SK-N-SH (cell line): ENCODE measurements around the gene SDE2. TPM values are rescaled to one million over a fixed set of nuclear protein-coding genes. Genes with fewer than 3 reads are reported as not detected.
"Not testable (repeated sequence)": the region's sequence is repeated elsewhere in the genome, so short reads cannot be mapped to it uniquely, and the experiment has no call there.

ENCODE experiments used
- CTCF ChIA-PET: fragments of 300-600, 350-600 bp; formaldehyde crosslinking; extraction: SDS; loops from one replicate; lab custom pipeline; 2021; lab: Yijun Ruan, JAX
- POLR2A ChIA-PET: fragments of 350-600 bp; sonication (Branson Sonifier 250); formaldehyde crosslinking; extraction: SDS; loops from one replicate; lab custom pipeline; 2020; ENCODE audit warnings: antibody characterized with exemption, inconsistent platforms; lab: Yijun Ruan, JAX
- DNase-seq: peaks from one replicate; pipeline ENCODE4 v3.0.0; 2012
- H2AFZ ChIP-seq: fragments of 200-600 bp; sonication (generic); 2 replicates; pipeline ENCODE4 v1.8.1; 2016; ENCODE audit warnings: antibody characterized with exemption, mild to moderate bottlenecking, low read depth
- H3F3A ChIP-seq: fragments of 200-600 bp; sonication (generic); replicated peaks from 2 replicates; pipeline ENCODE3; 2016; ENCODE audit warnings: antibody characterized with exemption, mild to moderate bottlenecking; ENCODE audit not compliant: insufficient read depth
- H3K27ac ChIP-seq, 2 experiments: fragments of 200-500 bp in 1 of 2; fragments of 200-600 bp in 1 of 2; sonication (Bioruptor generic) in 1 of 2; sonication (generic), shearing (Covaris generic) in 1 of 2; 2 replicates each; pipeline versions ENCODE4 v1.5.1 to v1.6.1; 2014 to 2016; ENCODE audit warnings: low read depth in 2 of 2, inconsistent platforms in 1 of 2, low read length in 1 of 2, mild to moderate bottlenecking in 1 of 2, mixed read lengths in 1 of 2
- H3K27me3 ChIP-seq: fragments of 200-600 bp; sonication (generic), shearing (Covaris generic); 2 replicates; pipeline ENCODE4 v1.6.1; 2016; ENCODE audit warnings: mixed run types; ENCODE audit not compliant: insufficient read depth
- H3K36me3 ChIP-seq, 2 experiments: fragments of 200-500 bp in 1 of 2; fragments of 200-600 bp in 1 of 2; sonication (Bioruptor generic) in 1 of 2; sonication (generic) in 1 of 2; replicated peaks in 1 of 2; 2 replicates each; pipeline versions ENCODE3 to v1.5.1; 2014 to 2016; ENCODE audit warnings: low read length in 1 of 2, mild to moderate bottlenecking in 1 of 2; ENCODE audit not compliant: insufficient read depth in 2 of 2, control insufficient read depth in 1 of 2
- H3K4me1 ChIP-seq, 2 experiments: fragments of 200-500 bp in 1 of 2; fragments of 200-600 bp in 1 of 2; sonication (Bioruptor generic) in 1 of 2; sonication (generic), shearing (Covaris generic) in 1 of 2; 2 replicates each; pipeline versions ENCODE4 v1.5.1 to v1.6.1; 2014 to 2016; ENCODE audit warnings: low read depth in 1 of 2, low read length in 1 of 2, mixed run types in 1 of 2; ENCODE audit not compliant: insufficient read depth in 2 of 2, control insufficient read depth in 1 of 2
- H3K4me2 ChIP-seq: fragments of 200-600 bp; sonication (generic), shearing (Covaris generic); 2 replicates; pipeline ENCODE4 v1.6.1; 2017; ENCODE audit warnings: mixed run types
- H3K4me3 ChIP-seq, 2 experiments: fragments of 200-500 bp in 1 of 2; fragments of 200-600 bp in 1 of 2; sonication (Bioruptor generic) in 1 of 2; sonication (generic), shearing (Covaris generic) in 1 of 2; 2 replicates each; pipeline versions ENCODE4 v1.5.1 to v1.8.1; 2014 to 2016; ENCODE audit warnings: low read depth in 2 of 2, inconsistent platforms in 1 of 2, low read length in 1 of 2, mild to moderate bottlenecking in 1 of 2, mixed read lengths in 1 of 2, moderate library complexity in 1 of 2
- H3K79me2 ChIP-seq: fragments of 200-600 bp; sonication (generic); 2 replicates; pipeline ENCODE4 v1.8.1; 2017; ENCODE audit warnings: mild to moderate bottlenecking; ENCODE audit not compliant: insufficient read depth
- H3K9ac ChIP-seq: fragments of 200-600 bp; sonication (generic); 2 replicates; pipeline ENCODE4 v1.6.1; 2017; ENCODE audit warnings: mixed run types
- H3K9me2 ChIP-seq: fragments of 200-600 bp; sonication (generic); 2 replicates; pipeline ENCODE4 v1.6.1; 2017; ENCODE audit warnings: mixed run types
- H3K9me3 ChIP-seq: fragments of 200-600 bp; sonication (generic); 2 replicates; pipeline ENCODE4 v1.6.1; 2017; ENCODE audit warnings: mixed run types, mild to moderate bottlenecking, moderate library complexity
- H4K20me1 ChIP-seq: fragments of 200-600 bp; sonication (generic); 2 replicates; pipeline ENCODE4 v1.6.1; 2017; ENCODE audit warnings: mild to moderate bottlenecking, mixed run types; ENCODE audit not compliant: insufficient read depth
- EZH2phosphoT487 ChIP-seq: fragments of 200-600 bp; sonication (generic); IDR thresholded peaks from 2 replicates; pipeline ENCODE4 v1.6.1; 2017; ENCODE audit warnings: low read depth, mixed run types, mild to moderate bottlenecking, antibody characterized with exemption, moderate library complexity, borderline replicate concordance
- JUND ChIP-seq: IDR thresholded peaks from 2 replicates; pipeline ENCODE4 v1.4.0; 2012
- MEF2A ChIP-seq: IDR thresholded peaks from 2 replicates; pipeline ENCODE4 v1.4.0; 2012; ENCODE audit warnings: low read depth, borderline replicate concordance
- TEAD4 ChIP-seq: IDR thresholded peaks from 2 replicates; pipeline ENCODE4 v1.4.0; 2012; ENCODE audit warnings: mild to moderate bottlenecking, borderline replicate concordance; ENCODE audit not compliant: insufficient read depth
- WGBS: methylation state at CpG from one replicate; pipeline ENCODE4 v1.1.6; 2017; ENCODE audit warnings: low lambda C conversion rate; 5-methylcytosine and 5-hydroxymethylcytosine counted together
- polyA plus RNA-seq, 3 experiments: library from polyadenylated mRNA; depleted of rRNA; stranded (reverse); fragments of >200 nt; gene quantifications; 2 replicates each; pipeline ENCODE4 v1.2.3, GENCODE V29; 2012
- TF ChIP-seq, protein P1 (sequence below): IDR thresholded peaks from 2 replicates; pipeline ENCODE4 v1.4.0; 2012; ENCODE audit warnings: low read depth, borderline replicate concordance
- TF ChIP-seq, protein P2 (sequence below): IDR thresholded peaks from 2 replicates; pipeline ENCODE4 v1.6.1; 2012; ENCODE audit warnings: mild to moderate bottlenecking, low read depth, low read length, moderate library complexity
- TF ChIP-seq, protein P3 (sequence below): IDR thresholded peaks from 2 replicates; pipeline ENCODE4 v1.4.0; 2012; ENCODE audit warnings: low read depth, borderline replicate concordance

The SDE2 gene
- polyA plus RNA-seq, 1 of the 3 experiments (the other 2 are of a cell fraction): 10.1 TPM

DNA sequence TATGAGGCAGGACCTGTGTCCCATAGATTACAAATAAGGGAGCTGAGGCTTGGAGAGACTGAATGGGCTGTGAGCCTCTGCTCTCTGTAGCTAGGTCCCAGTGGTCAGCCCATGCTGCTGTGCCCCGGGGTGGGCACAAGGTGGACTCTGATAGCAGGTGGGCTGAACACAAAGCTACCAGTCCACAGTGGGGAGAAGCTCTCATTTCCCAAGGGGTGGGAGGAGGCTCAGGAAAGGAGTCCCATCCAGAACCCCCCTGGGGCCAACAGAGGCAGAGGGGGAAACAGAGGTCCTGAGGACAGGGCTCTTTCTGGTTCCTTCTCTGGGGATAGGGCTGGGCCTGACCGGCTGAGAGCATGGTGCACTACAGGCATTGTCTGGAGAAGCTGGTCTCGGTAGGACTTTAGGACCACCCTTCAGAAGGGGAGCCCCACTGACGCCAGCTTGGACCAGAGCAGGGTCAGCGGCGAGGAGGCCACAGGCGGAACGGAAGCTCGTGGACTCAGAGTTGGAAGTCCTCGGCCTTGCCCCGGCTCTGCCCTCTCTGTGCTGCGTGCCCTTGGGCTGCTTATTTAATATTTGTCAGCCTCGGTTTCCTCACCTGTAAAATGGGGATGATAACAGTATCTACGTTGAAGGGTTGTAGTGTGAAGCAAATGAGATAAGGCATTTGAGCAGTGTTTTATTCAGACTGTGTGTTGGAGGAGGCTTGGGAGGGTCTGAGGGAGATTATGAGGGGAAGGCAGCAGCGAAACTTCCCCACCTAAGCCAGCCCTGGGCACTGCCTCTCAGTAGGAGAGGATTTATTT is 26.6 kb downstream of the SDE2 start (continued):
- TF ChIP-seq MEF2A: no peak
- TF ChIP-seq, protein P1, sequence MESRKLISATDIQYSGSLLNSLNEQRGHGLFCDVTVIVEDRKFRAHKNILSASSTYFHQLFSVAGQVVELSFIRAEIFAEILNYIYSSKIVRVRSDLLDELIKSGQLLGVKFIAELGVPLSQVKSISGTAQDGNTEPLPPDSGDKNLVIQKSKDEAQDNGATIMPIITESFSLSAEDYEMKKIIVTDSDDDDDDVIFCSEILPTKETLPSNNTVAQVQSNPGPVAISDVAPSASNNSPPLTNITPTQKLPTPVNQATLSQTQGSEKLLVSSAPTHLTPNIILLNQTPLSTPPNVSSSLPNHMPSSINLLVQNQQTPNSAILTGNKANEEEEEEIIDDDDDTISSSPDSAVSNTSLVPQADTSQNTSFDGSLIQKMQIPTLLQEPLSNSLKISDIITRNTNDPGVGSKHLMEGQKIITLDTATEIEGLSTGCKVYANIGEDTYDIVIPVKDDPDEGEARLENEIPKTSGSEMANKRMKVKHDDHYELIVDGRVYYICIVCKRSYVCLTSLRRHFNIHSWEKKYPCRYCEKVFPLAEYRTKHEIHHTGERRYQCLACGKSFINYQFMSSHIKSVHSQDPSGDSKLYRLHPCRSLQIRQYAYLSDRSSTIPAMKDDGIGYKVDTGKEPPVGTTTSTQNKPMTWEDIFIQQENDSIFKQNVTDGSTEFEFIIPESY: no peak

DNA sequence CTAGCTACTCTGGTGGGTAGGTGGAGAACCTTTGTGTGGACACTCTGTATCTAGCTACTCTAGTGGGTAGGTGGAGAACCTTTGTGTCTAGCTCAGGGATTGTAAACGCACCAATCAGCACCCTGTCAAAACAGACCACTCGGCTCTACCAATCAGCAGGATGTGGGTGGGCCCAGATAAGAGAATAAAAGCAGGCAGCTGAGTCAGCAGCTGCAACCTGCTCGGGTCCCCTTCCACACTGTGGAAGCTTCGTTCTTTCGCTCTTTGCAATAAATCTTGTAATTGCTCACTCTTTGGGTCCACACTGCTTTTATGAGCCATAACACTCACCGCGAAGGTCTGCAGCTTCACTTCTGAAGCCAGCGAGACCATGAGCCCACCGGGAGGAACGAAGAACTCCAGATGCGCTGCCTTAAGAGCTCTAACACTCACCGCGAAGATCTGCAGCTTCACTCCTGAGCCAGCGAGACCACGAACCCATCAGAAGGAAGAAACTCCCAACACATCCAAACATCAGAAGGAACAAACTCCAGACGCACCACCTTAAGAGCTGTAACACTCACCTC is 28.5 kb downstream of the SDE2 start:
- H4K20me1 ChIP-seq, H3K4me3 ChIP-seq, H3K79me2 ChIP-seq, H3K9me2 ChIP-seq, H3K4me2 ChIP-seq, POLR2A ChIA-PET, DNase-seq, H3K36me3 ChIP-seq, H3F3A ChIP-seq, H2AFZ ChIP-seq, H3K9ac ChIP-seq, H3K27ac ChIP-seq, H3K27me3 ChIP-seq, H3K9me3 ChIP-seq, H3K4me1 ChIP-seq: not testable (repeated sequence)
- CTCF ChIA-PET: interaction anchor here (1.6 to 7.8 kb wide), 2 partner anchors 193 to 498 kb away, joined by 5 to 130 read pairs; partner anchors contain the start of gene SRP9
- WGBS: 91% methylated on average over 16 of the region's 16 CpGs

DNA sequence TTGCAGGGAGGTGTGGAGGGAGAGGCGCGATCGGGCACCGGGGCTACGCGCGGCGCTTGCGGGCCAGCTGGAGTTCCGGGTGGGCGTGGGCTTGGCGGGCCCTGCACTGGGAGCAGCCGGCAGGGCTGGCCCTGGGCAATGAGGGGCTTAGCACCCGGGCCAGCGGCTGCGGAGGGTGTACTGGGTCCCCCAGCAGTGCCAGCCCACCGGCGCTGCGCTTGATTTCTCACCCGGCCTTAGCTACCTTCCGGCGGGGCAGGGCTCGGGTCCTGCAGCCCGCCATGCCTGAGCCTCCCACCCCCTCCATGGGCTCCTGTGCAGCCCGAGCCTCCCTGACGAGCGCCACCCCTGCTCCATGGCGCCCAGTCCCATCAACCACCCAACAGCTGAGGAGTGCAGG is 29.4 kb downstream of the SDE2 start:
- WGBS: 40% methylated on average over 1 of the region's 28 CpGs
- POLR2A ChIA-PET, H3K4me1 ChIP-seq, H3K27ac ChIP-seq, H3K27me3 ChIP-seq, H3F3A ChIP-seq, H3K4me3 ChIP-seq, H3K9me3 ChIP-seq, H3K9ac ChIP-seq, H2AFZ ChIP-seq, H3K4me2 ChIP-seq, H4K20me1 ChIP-seq, DNase-seq, H3K79me2 ChIP-seq, H3K9me2 ChIP-seq, H3K36me3 ChIP-seq: not testable (repeated sequence)
- CTCF ChIA-PET: interaction anchor here (1.2 to 7.8 kb wide), 4 partner anchors 18 to 497 kb away, joined by 6 to 130 read pairs (median 11); partner anchors contain the start of gene SRP9

DNA sequence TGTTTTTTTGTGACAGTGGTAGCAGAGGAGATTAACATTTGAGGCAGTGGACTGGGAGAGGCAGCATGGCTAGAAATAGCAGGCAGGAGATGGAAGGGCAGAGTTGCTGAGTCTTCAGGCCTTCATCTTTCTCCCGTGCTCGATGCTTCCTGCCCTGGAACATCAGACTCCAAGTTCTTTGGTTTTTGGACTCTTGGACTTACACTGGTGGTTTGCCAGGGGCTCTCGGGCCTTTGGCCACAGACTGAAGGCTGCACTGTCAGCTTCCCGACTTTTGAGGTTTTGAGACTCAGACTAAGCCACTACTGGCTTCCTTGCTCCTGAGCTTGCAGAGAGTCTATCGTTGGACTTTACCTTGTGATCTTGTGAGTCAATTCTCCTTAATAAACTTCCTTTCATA is 33.9 kb downstream of the SDE2 start:
- POLR2A ChIA-PET: no interaction called here
- no peaks in the 10 kb centered on the region for H3K79me2 ChIP-seq
- 74% methylated on average over 5 of the region's 5 CpGs for WGBS
- H3K27ac ChIP-seq: no peak overlapping the region
- no peaks in the 10 kb centered on the region for H3K36me3 ChIP-seq
- no peak overlapping the region for H3K4me3 ChIP-seq
- no peak overlapping the region for H3K9ac ChIP-seq
- H3K27me3 ChIP-seq: no peaks in the 10 kb centered on the region
- CTCF ChIA-PET: interaction anchor here (1.1 kb wide), 1 partner anchor 491 kb away, joined by 4 read pairs; no protein-coding TSS in a partner anchor
- no peaks in the 10 kb centered on the region for H3K9me3 ChIP-seq
- no peaks in the 10 kb centered on the region for H4K20me1 ChIP-seq
- H2AFZ ChIP-seq: no peak overlapping the region
- DNase-seq: no peak
- no peaks in the 10 kb centered on the region for H3F3A ChIP-seq
- H3K4me1 ChIP-seq: no peaks in the 10 kb centered on the region
- H3K4me2 ChIP-seq: no peak overlapping the region
- H3K9me2 ChIP-seq: no peaks in the 10 kb centered on the region
- TF ChIP-seq, protein P1: no peak
- TF ChIP-seq, protein P2, sequence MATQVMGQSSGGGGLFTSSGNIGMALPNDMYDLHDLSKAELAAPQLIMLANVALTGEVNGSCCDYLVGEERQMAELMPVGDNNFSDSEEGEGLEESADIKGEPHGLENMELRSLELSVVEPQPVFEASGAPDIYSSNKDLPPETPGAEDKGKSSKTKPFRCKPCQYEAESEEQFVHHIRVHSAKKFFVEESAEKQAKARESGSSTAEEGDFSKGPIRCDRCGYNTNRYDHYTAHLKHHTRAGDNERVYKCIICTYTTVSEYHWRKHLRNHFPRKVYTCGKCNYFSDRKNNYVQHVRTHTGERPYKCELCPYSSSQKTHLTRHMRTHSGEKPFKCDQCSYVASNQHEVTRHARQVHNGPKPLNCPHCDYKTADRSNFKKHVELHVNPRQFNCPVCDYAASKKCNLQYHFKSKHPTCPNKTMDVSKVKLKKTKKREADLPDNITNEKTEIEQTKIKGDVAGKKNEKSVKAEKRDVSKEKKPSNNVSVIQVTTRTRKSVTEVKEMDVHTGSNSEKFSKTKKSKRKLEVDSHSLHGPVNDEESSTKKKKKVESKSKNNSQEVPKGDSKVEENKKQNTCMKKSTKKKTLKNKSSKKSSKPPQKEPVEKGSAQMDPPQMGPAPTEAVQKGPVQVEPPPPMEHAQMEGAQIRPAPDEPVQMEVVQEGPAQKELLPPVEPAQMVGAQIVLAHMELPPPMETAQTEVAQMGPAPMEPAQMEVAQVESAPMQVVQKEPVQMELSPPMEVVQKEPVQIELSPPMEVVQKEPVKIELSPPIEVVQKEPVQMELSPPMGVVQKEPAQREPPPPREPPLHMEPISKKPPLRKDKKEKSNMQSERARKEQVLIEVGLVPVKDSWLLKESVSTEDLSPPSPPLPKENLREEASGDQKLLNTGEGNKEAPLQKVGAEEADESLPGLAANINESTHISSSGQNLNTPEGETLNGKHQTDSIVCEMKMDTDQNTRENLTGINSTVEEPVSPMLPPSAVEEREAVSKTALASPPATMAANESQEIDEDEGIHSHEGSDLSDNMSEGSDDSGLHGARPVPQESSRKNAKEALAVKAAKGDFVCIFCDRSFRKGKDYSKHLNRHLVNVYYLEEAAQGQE: no peak
- TF ChIP-seq TEAD4: no peak
- no peak for TF ChIP-seq JUND
- TF ChIP-seq, protein P3, sequence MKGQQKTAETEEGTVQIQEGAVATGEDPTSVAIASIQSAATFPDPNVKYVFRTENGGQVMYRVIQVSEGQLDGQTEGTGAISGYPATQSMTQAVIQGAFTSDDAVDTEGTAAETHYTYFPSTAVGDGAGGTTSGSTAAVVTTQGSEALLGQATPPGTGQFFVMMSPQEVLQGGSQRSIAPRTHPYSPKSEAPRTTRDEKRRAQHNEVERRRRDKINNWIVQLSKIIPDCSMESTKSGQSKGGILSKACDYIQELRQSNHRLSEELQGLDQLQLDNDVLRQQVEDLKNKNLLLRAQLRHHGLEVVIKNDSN: no peak
- TF ChIP-seq EZH2phosphoT487: no peak
